Ramos (cell line): ENCODE data around the gene HSPA8.

ENCODE experiments used
- in situ Hi-C: fragments of 300-500 bp; cut with MboI; formaldehyde crosslinking; loops from one replicate; pipeline ENCODE4 v1.14.3; 2022; ENCODE audit warnings: low sequenced_read_pairs; ENCODE audit not compliant: unreplicated experiment

Gene HSPA8

GRCh38 chr11:123052901-123053721, 8.8 kb downstream of the HSPA8 start:
- in situ Hi-C loops = loop anchor here (25.0 kb wide), 1 partner anchor 391 kb away; the partner anchor contains the start of gene UBASH3B

- in situ Hi-C loops = loop anchor here (25.0 kb wide), 1 partner anchor 389 kb away; the partner anchor contains the start of gene UBASH3B
Observed at GRCh38 chr11:123051634-123052033, 10.3 kb downstream of the HSPA8 start.

GRCh38 chr11:123051146-123051545, 10.8 kb downstream of the HSPA8 start:
- in situ Hi-C loops = loop anchor here (25.0 kb wide), 1 partner anchor 389 kb away; the partner anchor contains the start of gene UBASH3B

- in situ Hi-C loops = no loop called here
Observed at GRCh38 chr11:123047947-123048293, 14.0 kb downstream of the HSPA8 start.

GRCh38 chr11:123047266-123047946, 14.5 kb downstream of the HSPA8 start:
- in situ Hi-C loops = no loop called here

GRCh38 chr11:123046473-123047259, 15.3 kb downstream of the HSPA8 start:
- in situ Hi-C loops = no loop called here

GRCh38 chr11:123045101-123045500, 16.8 kb downstream of the HSPA8 start:
- in situ Hi-C loops = no loop called here

GRCh38 chr11:123041185-123041584, 20.8 kb downstream of the HSPA8 start:
- in situ Hi-C loops = no loop called here

GRCh38 chr11:123040111-123040432, 21.9 kb downstream of the HSPA8 start:
- in situ Hi-C loops = no loop called here

GRCh38 chr11:123035831-123036230, 26.1 kb downstream of the HSPA8 start:
- in situ Hi-C loops = no loop called here

- in situ Hi-C loops = no loop called here
Observed at GRCh38 chr11:123034597-123034996, 27.3 kb downstream of the HSPA8 start.

GRCh38 chr11:123033895-123034294, 28.0 kb downstream of the HSPA8 start:
- in situ Hi-C loops = no loop called here

- in situ Hi-C loops = no loop called here
Observed at GRCh38 chr11:123030517-123030916, 31.4 kb downstream of the HSPA8 start.

GRCh38 chr11:123020968-123021367, 41.0 kb downstream of the HSPA8 start:
- in situ Hi-C loops = loop anchor here (25.0 kb wide), 1 partner anchor 434 kb away; no protein-coding TSS in a partner anchor

- in situ Hi-C loops = loop anchor here (25.0 kb wide), 1 partner anchor 431 kb away; no protein-coding TSS in a partner anchor
Observed at GRCh38 chr11:123018702-123019101, 43.2 kb downstream of the HSPA8 start.

GRCh38 chr11:123011510-123011909, 50.4 kb downstream of the HSPA8 start:
- in situ Hi-C loops = loop anchor here (25.0 kb wide), 1 partner anchor 424 kb away; no protein-coding TSS in a partner anchor
